Epithelial cell of proximal tubule (primary cell): Measurements from ENCODE around the gene AUTS2. TPM values are rescaled to one million over a fixed set of nuclear protein-coding genes. Genes with fewer than 3 reads are reported as not detected.

ENCODE experiments used
- DNase-seq: peaks from one replicate; pipeline ENCODE4 v3.0.0-alpha.2; 2011; ENCODE audit warnings: low read depth
- H3K4me3 ChIP-seq: 2 replicates; pipeline ENCODE4 v1.5.1; 2011; ENCODE audit warnings: low read depth, mild to moderate bottlenecking, low read length
- CTCF ChIP-seq: conservative IDR thresholded peaks from 2 replicates; pipeline ENCODE4 v1.5.1; 2012; ENCODE audit warnings: low read depth, mild to moderate bottlenecking, low read length
- total RNA-seq: library from RNA; depleted of rRNA; stranded (reverse); fragments of >200 nt; gene quantifications from 2 replicates; pipeline ENCODE4 v1.2.3, GENCODE V29; 2015

Gene AUTS2
- total RNA-seq, 1 donor from 2014 or later: 10.0 TPM

GRCh38 chr7:69907720-69908119 is 309.4 kb downstream of the AUTS2 start:
- DNase-seq: no peak
- H3K4me3 ChIP-seq: no peak overlapping the region
- TF ChIP-seq CTCF: no peak

GRCh38 chr7:69908454-69908853 is 310.2 kb downstream of the AUTS2 start:
- no peak for TF ChIP-seq CTCF
- H3K4me3 ChIP-seq: no peak overlapping the region
- DNase-seq: no peak

GRCh38 chr7:69910150-69910549 is 311.9 kb downstream of the AUTS2 start:
- H3K4me3 ChIP-seq: no peak overlapping the region
- TF ChIP-seq CTCF: no peak
- no peak for DNase-seq

GRCh38 chr7:69911337-69911736 is 313.1 kb downstream of the AUTS2 start:
- H3K4me3 ChIP-seq: no peak overlapping the region
- no peak for TF ChIP-seq CTCF
- no peak for DNase-seq

GRCh38 chr7:69912141-69912540 is 313.9 kb downstream of the AUTS2 start:
- TF ChIP-seq CTCF: no peak
- no peak for DNase-seq
- H3K4me3 ChIP-seq: no peak overlapping the region

- no peak overlapping the region for H3K4me3 ChIP-seq
- no peak for TF ChIP-seq CTCF
Measured at GRCh38 chr7:69912846-69913245, 314.6 kb downstream of the AUTS2 start.

GRCh38 chr7:69919426-69920111 is 321.3 kb downstream of the AUTS2 start:
- no peak overlapping the region for H3K4me3 ChIP-seq
- TF ChIP-seq CTCF: no peak
- DNase-seq: no peak

More at GRCh38 chr7:69912846-69913245, 314.6 kb downstream of the AUTS2 start:
- DNase-seq: no peak
